Testis (tissue), 3 donors: ENCODE measurements around the gene POLR2A. TPM values are rescaled to one million over a fixed set of nuclear protein-coding genes. Genes with fewer than 3 reads are reported as not detected.

Source experiments
- DNase-seq: peaks from one replicate; pipeline ENCODE4 v3.0.0-alpha.2; 2019
- H3K27ac ChIP-seq, 2 donors: fragments of 200-600 bp; sonication (generic); one replicate each; pipeline ENCODE4 v1.5.1; 2019
- H3K27me3 ChIP-seq: fragments of 200-600 bp; sonication (generic); one replicate; pipeline ENCODE4 v1.5.1; 2019
- H3K36me3 ChIP-seq: fragments of 200-600 bp; sonication (generic); one replicate; pipeline ENCODE4 v1.5.1; 2017; ENCODE audit warnings: low read depth; ENCODE audit errors: missing control alignments
- H3K4me1 ChIP-seq: fragments of 200-600 bp; sonication (generic); one replicate; pipeline ENCODE4 v1.5.1; 2019
- H3K4me3 ChIP-seq, 2 donors: fragments of 200-600 bp; sonication (generic); one replicate each; pipeline ENCODE4 v1.5.1; 2017 to 2019
- H3K9me3 ChIP-seq: fragments of 200-600 bp; sonication (generic); one replicate; pipeline ENCODE4 v1.5.1; 2017
- CTCF ChIP-seq, 3 experiments: fragments of 450-650 bp in 2 of 3; fragments of 200-600 bp in 1 of 3; sonication (generic) in 1 of 3; IDR thresholded peaks; one replicate each; pipeline ENCODE4 v1.5.1; 2016 to 2019; ENCODE audit warnings: antibody characterized with exemption in 3 of 3, mild to moderate bottlenecking in 2 of 3, moderate library complexity in 1 of 3
- POLR2A ChIP-seq: fragments of 450-650 bp; IDR thresholded peaks from one replicate; pipeline ENCODE4 v1.6.1; 2017; ENCODE audit warnings: antibody characterized with exemption, mild to moderate bottlenecking, moderate library complexity
- WGBS, 2 donors: methylation state at CpG; one replicate each; pipeline ENCODE4 v1.1.5; 2018; 5-methylcytosine and 5-hydroxymethylcytosine counted together
- intact Hi-C: fragments of 100-400 bp; cut with DNase I; formaldehyde crosslinking; loops from one replicate; pipeline ENCODE4 v1.15.1; 2023; ENCODE audit warnings: low total_unique reads
- polyA plus RNA-seq: library from polyadenylated mRNA; stranded (reverse); fragments of 350-450 nt; fragmentation: Illumina TruSeq; extraction: RNeasy Lipid Tissue Mini Kit (QIAGEN cat#74804); gene quantifications from one replicate; pipeline ENCODE4 v1.2.3, GENCODE V29; 2014; ENCODE audit warnings: low read depth, low replicate concordance; ENCODE audit not compliant: insufficient read depth
- total RNA-seq, 2 donors: library from RNA; depleted of rRNA; stranded (reverse); fragments of >200 nt; gene quantifications; one replicate each; pipeline ENCODE4 v1.2.3, GENCODE V29; 2016

The POLR2A gene
- total and polyA plus RNA-seq, 3 donors from 2014 or later, result 175 to 391 (median 359) TPM

DNA sequence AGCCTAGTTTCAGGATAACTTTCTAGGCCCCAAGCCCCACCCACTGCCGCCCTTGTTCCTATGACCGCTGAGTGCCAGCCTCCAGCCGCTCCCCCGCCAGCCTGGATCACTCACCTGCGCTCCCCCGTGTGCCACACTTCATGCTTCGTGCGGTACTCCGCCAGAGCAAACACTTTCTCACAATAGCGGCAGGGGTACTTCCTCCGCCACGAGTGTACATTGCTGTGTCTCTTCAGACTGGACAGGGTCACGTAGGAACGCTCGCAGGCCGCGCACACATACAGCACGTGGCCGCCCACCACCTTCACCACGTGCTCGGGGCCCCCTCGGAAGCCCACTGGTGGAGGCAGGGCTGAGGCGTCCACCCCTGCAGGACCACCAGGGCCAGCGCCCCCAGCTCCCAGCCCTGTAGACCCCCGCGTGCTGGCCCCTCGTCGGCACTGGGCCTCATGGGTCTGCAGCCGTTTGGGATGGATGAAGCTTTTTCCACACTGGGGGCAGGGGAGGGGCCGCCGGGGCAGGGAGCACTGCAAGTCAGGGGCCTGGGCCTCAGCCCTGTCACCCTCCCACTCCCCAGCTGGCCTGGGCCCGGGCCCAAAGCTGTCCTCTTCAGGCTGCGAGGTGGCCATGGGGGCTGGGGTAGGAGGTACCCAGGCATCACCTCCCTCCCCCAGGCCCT is 18.4 kb upstream of the POLR2A start:
- TF ChIP-seq POLR2A (no peak), CTCF (IDR thresholded peaks at IDR 0.05) (no peak)
- no peak for DNase-seq
- Histone ChIP-seq H3K27ac (peak overlapping the region; percentile 31 to 80), H3K9me3 (no peaks in the 10 kb centered on the region), H3K27me3 (no peaks in the 10 kb centered on the region), H3K4me1 (peaks cover 16% of the 10 kb centered on the region), H3K36me3 (no peaks in the 10 kb centered on the region), H3K4me3 (no peak overlapping the region)
- WGBS, 2 donors, result 87 to 94% methylated on average over 26 to 33 of the region's 33 CpGs
- intact Hi-C loops, result no loop called here

- Histone ChIP-seq H3K4me1 (peaks cover 16% of the 10 kb centered on the region), H3K4me3 (no peak overlapping the region), H3K9me3 (no peaks in the 10 kb centered on the region), H3K36me3 (no peaks in the 10 kb centered on the region), H3K27ac (peak overlapping the region; percentile 31 to 80), H3K27me3 (no peaks in the 10 kb centered on the region)
- no peak for TF ChIP-seq POLR2A
- no peak for TF ChIP-seq CTCF (IDR thresholded peaks at IDR 0.05)
- WGBS, 2 donors, result 73 to 84% methylated on average over 8 to 9 of the region's 9 CpGs
- intact Hi-C loops, result no loop called here
- no peak for DNase-seq
These were observed 17.9 kb upstream of the POLR2A start for GRCh38 chr17:7466318-7466638.

DNA sequence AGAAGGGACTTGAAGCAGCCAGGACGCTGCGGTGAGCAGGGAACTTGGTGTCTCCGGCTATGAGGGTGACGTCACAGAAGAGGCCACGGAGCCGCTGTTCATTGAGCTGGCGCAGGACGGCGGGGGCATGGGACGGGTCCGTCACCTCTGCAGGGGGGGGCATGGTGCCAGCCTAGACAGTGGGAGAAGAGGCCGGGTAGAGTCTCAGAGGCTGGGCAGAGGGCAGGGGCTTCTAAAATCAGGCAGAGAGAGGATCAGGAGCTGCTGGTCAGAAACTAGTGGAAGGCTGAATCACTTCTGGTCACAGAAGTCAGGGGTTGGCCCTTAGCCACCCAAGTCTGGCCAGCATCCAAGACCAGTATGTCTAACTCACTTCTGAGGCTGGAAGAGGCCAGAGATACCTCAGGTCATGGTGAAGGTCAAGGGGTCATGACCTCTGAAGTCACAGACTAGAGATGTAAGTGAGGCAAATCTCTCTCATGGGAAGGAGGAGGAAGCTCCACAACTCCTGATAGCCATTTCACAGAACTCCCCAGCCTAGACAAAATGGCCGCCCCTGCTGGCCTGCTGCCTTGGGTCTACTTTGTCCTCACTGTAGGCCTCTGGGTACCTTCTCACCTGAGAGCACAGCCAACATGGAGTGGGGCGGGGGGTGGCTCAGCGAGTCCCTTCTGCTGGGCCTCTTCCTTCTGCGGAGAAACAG is 17.4 kb upstream of the POLR2A start:
- no peaks in the 10 kb centered on the region for H3K9me3 ChIP-seq
- peak overlapping the region; percentile 31 to 80 for H3K27ac ChIP-seq
- WGBS, 2 donors, result 57 to 65% methylated on average over 15 to 16 of the region's 16 CpGs
- no peaks in the 10 kb centered on the region for H3K27me3 ChIP-seq
- peaks cover 16% of the 10 kb centered on the region for H3K4me1 ChIP-seq
- intact Hi-C loops, result no loop called here
- H3K36me3 ChIP-seq, result no peaks in the 10 kb centered on the region
- TF ChIP-seq POLR2A (no peak), CTCF (IDR thresholded peaks at IDR 0.05) (no peak)
- no peak overlapping the region for H3K4me3 ChIP-seq
- peak; percentile 80 for DNase-seq

GRCh38 chr17:7467498-7467897 is 16.7 kb upstream of the POLR2A start:
- no peak for DNase-seq
- intact Hi-C loops, result no loop called here
- WGBS, 2 donors, result 90 to 96% methylated on average over 3 of the region's 3 CpGs
- TF ChIP-seq POLR2A (no peak), CTCF (IDR thresholded peaks at IDR 0.05) (no peak)
- Histone ChIP-seq H3K4me3 (no peak overlapping the region), H3K27ac (peak overlapping the region in 1 of 2 donors; percentile 80), H3K4me1 (peaks cover 16% of the 10 kb centered on the region), H3K27me3 (no peaks in the 10 kb centered on the region), H3K9me3 (no peaks in the 10 kb centered on the region), H3K36me3 (no peaks in the 10 kb centered on the region)
